ENCODE data around the gene ABI1. TPM values are rescaled to one million over a fixed set of nuclear protein-coding genes. Genes with fewer than 3 reads are reported as not detected.

Gene ABI1
- total RNA-seq, 1 donor = 71.4 TPM

- H3K4me3 ChIP-seq (ENCODE audit: low read depth, low read length) = no peak overlapping the region
- TF ChIP-seq, protein P1, sequence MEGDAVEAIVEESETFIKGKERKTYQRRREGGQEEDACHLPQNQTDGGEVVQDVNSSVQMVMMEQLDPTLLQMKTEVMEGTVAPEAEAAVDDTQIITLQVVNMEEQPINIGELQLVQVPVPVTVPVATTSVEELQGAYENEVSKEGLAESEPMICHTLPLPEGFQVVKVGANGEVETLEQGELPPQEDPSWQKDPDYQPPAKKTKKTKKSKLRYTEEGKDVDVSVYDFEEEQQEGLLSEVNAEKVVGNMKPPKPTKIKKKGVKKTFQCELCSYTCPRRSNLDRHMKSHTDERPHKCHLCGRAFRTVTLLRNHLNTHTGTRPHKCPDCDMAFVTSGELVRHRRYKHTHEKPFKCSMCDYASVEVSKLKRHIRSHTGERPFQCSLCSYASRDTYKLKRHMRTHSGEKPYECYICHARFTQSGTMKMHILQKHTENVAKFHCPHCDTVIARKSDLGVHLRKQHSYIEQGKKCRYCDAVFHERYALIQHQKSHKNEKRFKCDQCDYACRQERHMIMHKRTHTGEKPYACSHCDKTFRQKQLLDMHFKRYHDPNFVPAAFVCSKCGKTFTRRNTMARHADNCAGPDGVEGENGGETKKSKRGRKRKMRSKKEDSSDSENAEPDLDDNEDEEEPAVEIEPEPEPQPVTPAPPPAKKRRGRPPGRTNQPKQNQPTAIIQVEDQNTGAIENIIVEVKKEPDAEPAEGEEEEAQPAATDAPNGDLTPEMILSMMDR (IDR thresholded peaks at IDR 0.05; ENCODE audit: insufficient read depth, low read length) = no peak
- no peak for DNase-seq (ENCODE audit: low read depth)
Measured at GRCh38 chr10:26804418-26805393, 56.1 kb downstream of the ABI1 start.

DNA sequence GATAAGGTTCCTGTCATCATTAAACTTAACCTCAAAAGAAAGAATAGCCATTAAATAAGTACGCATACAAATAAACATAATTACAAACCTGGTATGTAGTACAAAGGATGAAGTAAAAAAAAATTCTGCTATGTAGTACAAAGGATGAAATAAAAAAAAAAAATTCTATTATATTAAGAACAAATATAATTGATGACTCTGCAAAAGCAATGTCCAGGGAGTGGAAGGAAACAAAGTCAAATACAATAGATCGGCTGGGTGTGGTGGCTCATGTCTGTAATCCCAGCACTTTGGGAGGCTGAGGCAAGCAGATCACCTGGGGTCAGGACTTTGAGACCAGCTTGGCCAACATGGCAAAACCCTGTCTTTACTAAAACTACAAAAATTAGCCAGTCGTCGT lies 56.9 kb downstream of the ABI1 start:
- no peak overlapping the region for H3K4me3 ChIP-seq (ENCODE audit: low read depth, low read length)
- TF ChIP-seq, protein P1 (IDR thresholded peaks at IDR 0.05; ENCODE audit: insufficient read depth, low read length) = no peak
- no peak for DNase-seq (ENCODE audit: low read depth)

DNA sequence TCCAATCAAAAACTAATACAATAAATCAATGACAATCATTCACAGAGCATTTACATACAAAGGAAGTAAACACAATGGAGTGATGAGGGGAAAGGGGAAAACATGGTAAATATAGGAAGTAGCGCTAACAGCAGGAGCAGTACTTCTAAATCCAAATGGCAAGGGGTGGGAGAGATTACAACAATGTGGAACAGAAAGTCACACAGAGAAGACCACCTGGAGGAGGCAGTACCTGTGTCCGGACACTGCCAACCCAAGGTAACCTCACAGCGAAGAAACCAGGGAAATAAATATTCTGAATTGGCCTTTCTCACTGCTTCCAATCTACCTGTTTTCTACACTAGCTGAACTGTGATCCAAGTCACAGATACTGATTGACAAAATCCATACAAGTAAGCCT lies 58.2 kb downstream of the ABI1 start:
- no peak overlapping the region for H3K4me3 ChIP-seq (ENCODE audit: low read depth, low read length)
- no peak for DNase-seq (ENCODE audit: low read depth)
- TF ChIP-seq, protein P1 (IDR thresholded peaks at IDR 0.05; ENCODE audit: insufficient read depth, low read length) = no peak

DNA sequence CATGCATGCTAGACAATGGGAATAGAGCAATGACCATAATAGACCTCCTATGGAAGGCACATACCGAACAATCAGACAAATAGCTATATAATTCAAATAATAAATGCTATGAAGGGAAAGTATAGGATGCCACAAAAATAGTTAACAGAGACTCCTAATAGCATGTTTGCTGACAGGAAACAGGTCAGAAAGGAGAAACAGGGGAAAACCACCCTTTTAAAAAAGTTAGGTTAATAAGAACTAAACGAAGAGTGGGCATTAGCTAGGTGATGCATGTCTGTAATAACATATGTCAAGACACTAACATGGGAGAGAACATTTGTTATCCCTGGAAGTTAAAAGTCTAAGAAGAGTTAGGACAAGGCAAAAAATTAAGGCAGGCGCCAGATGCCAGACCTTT lies 58.9 kb downstream of the ABI1 start:
- H3K4me3 ChIP-seq (ENCODE audit: low read depth, low read length) = no peak overlapping the region
- TF ChIP-seq, protein P1 (IDR thresholded peaks at IDR 0.05; ENCODE audit: insufficient read depth, low read length) = no peak
- no peak for DNase-seq (ENCODE audit: low read depth)

GRCh38 chr10:26801274-26801673 lies 59.5 kb downstream of the ABI1 start:
- no peak for DNase-seq (ENCODE audit: low read depth)
- TF ChIP-seq, protein P1 (IDR thresholded peaks at IDR 0.05; ENCODE audit: insufficient read depth, low read length) = no peak
- H3K4me3 ChIP-seq (ENCODE audit: low read depth, low read length) = no peak overlapping the region

- no peak for DNase-seq (ENCODE audit: low read depth)
- no peak overlapping the region for H3K4me3 ChIP-seq (ENCODE audit: low read depth, low read length)
- TF ChIP-seq, protein P1 (IDR thresholded peaks at IDR 0.05; ENCODE audit: insufficient read depth, low read length) = no peak
Measured at GRCh38 chr10:26800468-26800867, 60.3 kb downstream of the ABI1 start.

All from fibroblast of the aortic adventitia (primary cell).